ENCODE measurements around the gene EEF1A2. TPM values are rescaled to one million over a fixed set of nuclear protein-coding genes. Genes with fewer than 3 reads are reported as not detected.

EEF1A2 gene
- total and polyA plus RNA-seq, 4 experiments from 2014 or later: 0.36 to 0.81 TPM; not detected in 2

- no peak overlapping the region for H3K4me3 Mint-ChIP-seq
- peaks cover 4 to 22% (median 9%) of the 10 kb centered on the region in 4 donors for H3K4me1 Mint-ChIP-seq
- Histone ChIP-seq H3K27me3 (ENCODE audit: insufficient read depth, low read length) (no peaks in the 10 kb centered on the region), H3K9me3 (ENCODE audit: control insufficient read depth in 1 of 2, low read length in 2 of 2) (peaks cover 0 to 3% of the 10 kb centered on the region in 2 donors), H3K27ac (ENCODE audit: low read depth, low read length) (no peak overlapping the region), H3K4me3 (ENCODE audit: low read length in 2 of 2) (no peak overlapping the region), H3K4me1 (ENCODE audit: insufficient read depth, low read length) (peaks cover 15% of the 10 kb centered on the region), H3K36me3 (ENCODE audit: insufficient read depth, low read length) (peaks cover 13% of the 10 kb centered on the region)
- H3K36me3 Mint-ChIP-seq: peaks cover 9% of the 10 kb centered on the region in 2 donors
- no peaks in the 10 kb centered on the region for H3K27me3 Mint-ChIP-seq
- H3K9me3 Mint-ChIP-seq: peaks cover 0 to 6% (median 0%) of the 10 kb centered on the region in 8 donors
- intact Hi-C loops (cut with micrococcal nuclease): no loop called here
- DNase-seq: no peak
- CTCF ChIA-PET (ENCODE audit: partially characterized antibody): no interaction called here
- POLR2A ChIA-PET (ENCODE audit: partially characterized antibody): interaction anchor here (6.9 kb wide), 1 partner anchor 11 kb away, joined by 84 read pairs; the partner anchor contains the start of gene PTK6
- peak overlapping the region in 1 of 7 donors; percentile 41 for H3K27ac Mint-ChIP-seq
Observed at GRCh38 chr20:63525971-63526370, 27.1 kb upstream of the EEF1A2 start.

DNA sequence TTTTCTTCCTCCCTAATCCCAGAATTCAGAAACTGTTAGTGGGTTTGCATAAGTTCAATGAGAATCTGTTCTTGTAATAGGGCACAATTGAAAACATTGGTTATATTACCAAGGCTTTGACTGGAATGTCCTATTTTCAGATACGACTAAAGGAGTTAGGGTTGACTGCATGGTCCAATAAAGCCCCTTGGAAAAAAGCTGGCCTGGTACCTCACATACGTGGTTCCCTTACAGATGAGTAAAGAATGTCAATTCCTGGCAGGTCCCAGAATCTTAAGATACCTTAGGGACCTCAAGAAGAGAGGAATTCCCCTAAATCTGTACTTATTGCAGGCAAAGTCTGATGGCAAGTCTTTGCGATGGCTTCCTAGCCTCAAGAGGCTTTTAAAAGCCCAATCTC, 26.3 kb upstream of the EEF1A2 start:
- Mint-ChIP-seq H3K9me3 (peaks cover 0 to 6% (median 0%) of the 10 kb centered on the region in 8 donors), H3K36me3 (peaks cover 9% of the 10 kb centered on the region in 2 donors), H3K27me3 (no peaks in the 10 kb centered on the region), H3K27ac (peak overlapping the region in 2 of 7 donors; percentile 30 to 70), H3K4me1 (peaks cover 4 to 22% (median 9%) of the 10 kb centered on the region in 4 donors), H3K4me3 (no peak overlapping the region)
- ChIA-PET CTCF (ENCODE audit: partially characterized antibody) (no interaction called here), POLR2A (ENCODE audit: partially characterized antibody) (interaction anchor here (6.9 kb wide), 1 partner anchor 12 kb away, joined by 84 read pairs; the partner anchor contains the start of gene PTK6)
- peaks cover 13% of the 10 kb centered on the region for H3K36me3 ChIP-seq (ENCODE audit: insufficient read depth, low read length)
- intact Hi-C loops (cut with micrococcal nuclease): no loop called here
- H3K9me3 ChIP-seq (ENCODE audit: control insufficient read depth in 1 of 2, low read length in 2 of 2): peaks cover 0 to 3% of the 10 kb centered on the region in 2 donors
- no peak overlapping the region for H3K27ac ChIP-seq (ENCODE audit: low read depth, low read length)
- DNase-seq: no peak
- H3K27me3 ChIP-seq (ENCODE audit: insufficient read depth, low read length): no peaks in the 10 kb centered on the region
- no peak overlapping the region for H3K4me3 ChIP-seq (ENCODE audit: low read length in 2 of 2)
- peaks cover 15% of the 10 kb centered on the region for H3K4me1 ChIP-seq (ENCODE audit: insufficient read depth, low read length)

- Histone ChIP-seq H3K27ac (ENCODE audit: low read depth, low read length) (no peak overlapping the region), H3K4me1 (ENCODE audit: insufficient read depth, low read length) (peaks cover 23% of the 10 kb centered on the region), H3K9me3 (ENCODE audit: control insufficient read depth in 1 of 2, low read length in 2 of 2) (peaks cover 0 to 3% of the 10 kb centered on the region in 2 donors), H3K27me3 (ENCODE audit: insufficient read depth, low read length) (no peaks in the 10 kb centered on the region), H3K4me3 (ENCODE audit: low read length in 2 of 2) (no peak overlapping the region), H3K36me3 (ENCODE audit: insufficient read depth, low read length) (peaks cover 13% of the 10 kb centered on the region)
- no peak for DNase-seq
- intact Hi-C loops (cut with micrococcal nuclease): no loop called here
- Mint-ChIP-seq H3K9me3 (peaks cover 0 to 6% (median 0%) of the 10 kb centered on the region in 8 donors), H3K4me1 (peaks cover 3 to 28% (median 14%) of the 10 kb centered on the region in 4 donors), H3K4me3 (peak overlapping the region in 5 of 8 donors; percentile 15 to 64 (median 21)), H3K27ac (peak overlapping the region in 2 of 7 donors; percentile 27 to 78), H3K27me3 (no peaks in the 10 kb centered on the region), H3K36me3 (peaks cover 9% of the 10 kb centered on the region in 2 donors)
- POLR2A ChIA-PET (ENCODE audit: partially characterized antibody): interaction anchor here (1.1 to 6.9 kb wide), 3 partner anchors 14 to 118 kb away, joined by 4 to 84 read pairs (median 5); partner anchors contain the start of gene PTK6
- CTCF ChIA-PET (ENCODE audit: partially characterized antibody): interaction anchor here (2.4 kb wide), 1 partner anchor 15 kb away, joined by 8 read pairs; the partner anchor contains the start of gene PTK6
Observed at GRCh38 chr20:63522981-63523611, 24.2 kb upstream of the EEF1A2 start.

GRCh38 chr20:63522091-63522868, 23.4 kb upstream of the EEF1A2 start:
- ChIA-PET CTCF (ENCODE audit: partially characterized antibody) (interaction anchor here (2.4 to 5.1 kb wide), 2 partner anchors 16 to 26 kb away, joined by 8 to 21 read pairs; partner anchors contain the start of gene PTK6), POLR2A (ENCODE audit: partially characterized antibody) (interaction anchor here (1.1 to 6.9 kb wide), 6 partner anchors 15 to 557 kb away, joined by 4 to 84 read pairs (median 6); partner anchors contain the start of genes OPRL1, PTK6, RGS19 and TPD52L2)
- intact Hi-C loops (cut with micrococcal nuclease): no loop called here
- Mint-ChIP-seq H3K4me3 (peak overlapping the region; percentile 56 to 70 (median 64)), H3K27ac (peak overlapping the region in 4 of 7 donors; percentile 27 to 81 (median 54)), H3K27me3 (no peaks in the 10 kb centered on the region), H3K9me3 (peaks cover 0 to 6% (median 0%) of the 10 kb centered on the region in 8 donors), H3K36me3 (peaks cover 9% of the 10 kb centered on the region in 2 donors), H3K4me1 (peaks cover 6 to 28% (median 11%) of the 10 kb centered on the region in 4 donors)
- Histone ChIP-seq H3K36me3 (ENCODE audit: insufficient read depth, low read length) (peaks cover 13% of the 10 kb centered on the region), H3K9me3 (ENCODE audit: control insufficient read depth in 1 of 2, low read length in 2 of 2) (peaks cover 0 to 3% of the 10 kb centered on the region in 2 donors), H3K27me3 (ENCODE audit: insufficient read depth, low read length) (no peaks in the 10 kb centered on the region), H3K4me3 (ENCODE audit: low read length in 2 of 2) (no peak overlapping the region), H3K27ac (ENCODE audit: low read depth, low read length) (no peak overlapping the region), H3K4me1 (ENCODE audit: insufficient read depth, low read length) (peaks cover 23% of the 10 kb centered on the region)
- DNase-seq: no peak

DNA sequence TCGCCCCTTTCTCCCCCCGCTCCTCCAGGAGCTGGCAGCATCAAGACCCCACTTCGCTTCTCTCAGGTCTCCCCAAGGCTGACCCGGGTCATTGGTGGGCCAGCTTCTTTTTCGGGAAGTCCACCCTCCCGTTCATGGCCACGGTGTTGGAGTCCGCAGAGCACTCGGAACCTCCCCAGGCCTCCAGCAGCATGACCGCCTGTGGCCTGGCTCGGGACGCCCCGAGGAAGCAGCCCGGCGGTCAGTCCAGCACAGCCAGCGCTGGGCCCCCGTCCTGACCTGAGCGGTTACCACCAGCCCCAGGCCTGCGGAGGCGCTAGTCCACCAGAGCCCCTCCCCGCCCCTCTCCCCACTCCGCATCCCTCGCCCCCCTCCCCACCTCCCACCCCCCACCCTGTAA, 22.7 kb upstream of the EEF1A2 start:
- DNase-seq: no peak

DNA sequence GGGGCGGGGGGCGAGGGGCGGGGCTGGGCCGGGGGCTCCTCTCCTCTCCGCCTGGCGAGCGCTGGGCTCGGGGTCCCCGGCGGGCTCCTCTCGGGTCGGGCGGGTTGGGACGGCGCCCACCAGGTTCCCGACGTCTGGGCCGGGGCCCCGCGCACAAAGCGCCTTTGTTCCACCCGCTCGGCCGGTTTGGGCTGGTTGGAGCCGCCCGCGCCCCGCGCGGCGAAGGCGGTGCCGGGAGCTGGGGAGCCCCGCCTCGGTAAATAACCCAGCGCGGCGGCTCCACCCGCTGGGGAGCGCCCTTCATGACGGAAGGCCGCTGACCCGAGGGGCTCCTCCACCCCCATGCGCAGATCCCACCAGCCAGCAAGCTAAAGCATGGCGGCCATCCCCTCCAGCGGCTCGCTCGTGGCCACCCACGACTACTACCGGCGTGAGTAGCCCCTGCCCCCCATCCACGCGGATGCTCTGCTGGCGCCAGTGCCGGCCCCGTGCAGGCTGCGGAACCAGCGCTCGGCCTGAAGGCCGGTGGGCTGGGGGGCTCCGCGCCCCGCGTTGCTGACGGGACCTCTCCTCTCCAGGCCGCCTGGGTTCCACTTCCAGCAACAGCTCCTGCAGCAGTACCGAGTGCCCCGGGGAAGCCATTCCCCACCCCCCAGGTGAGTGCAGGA, 22.2 kb upstream of the EEF1A2 start:
- peak overlapping the region; percentile 70 to 84 (median 75) for H3K4me3 Mint-ChIP-seq
- H3K9me3 ChIP-seq (ENCODE audit: control insufficient read depth in 1 of 2, low read length in 2 of 2): peaks cover 0 to 3% of the 10 kb centered on the region in 2 donors
- peak overlapping the region; percentile 74 for H3K27ac ChIP-seq (ENCODE audit: low read depth, low read length)
- DNase-seq: peak in 4 of 5 donors; percentile 72 to 77 (median 74)
- H3K36me3 ChIP-seq (ENCODE audit: insufficient read depth, low read length): peaks cover 13% of the 10 kb centered on the region
- ChIA-PET POLR2A (ENCODE audit: partially characterized antibody) (interaction anchor here (0.6 to 6.9 kb wide), 30 partner anchors 8 to 558 kb away, joined by 3 to 84 read pairs (median 6); partner anchors contain the start of genes ARFRP1, GMEB2, HELZ2 and LIME1), CTCF (ENCODE audit: partially characterized antibody) (interaction anchor here (0.6 to 5.1 kb wide), 3 partner anchors 19 to 459 kb away, joined by 3 to 21 read pairs (median 3); partner anchors contain the start of gene SAMD10)
- H3K27me3 Mint-ChIP-seq: no peaks in the 10 kb centered on the region
- intact Hi-C loops (cut with micrococcal nuclease): loop anchor here (1.0 kb wide), 4 partner anchors 17 to 344 kb away; partner anchors contain the start of gene TPD52L2
- peak overlapping the region; percentile 77 to 84 for H3K4me3 ChIP-seq (ENCODE audit: low read length in 2 of 2)
- H3K4me1 Mint-ChIP-seq: peaks cover 6 to 28% (median 11%) of the 10 kb centered on the region in 4 donors
- peaks cover 0 to 6% (median 0%) of the 10 kb centered on the region in 8 donors for H3K9me3 Mint-ChIP-seq
- peak overlapping the region in 5 of 7 donors; percentile 55 to 79 (median 74) for H3K27ac Mint-ChIP-seq
- peaks cover 23% of the 10 kb centered on the region for H3K4me1 ChIP-seq (ENCODE audit: insufficient read depth, low read length)
- peaks cover 9% of the 10 kb centered on the region in 2 donors for H3K36me3 Mint-ChIP-seq
- no peaks in the 10 kb centered on the region for H3K27me3 ChIP-seq (ENCODE audit: insufficient read depth, low read length)

More for the DNA sequence above, 22.7 kb upstream of the EEF1A2 start:
- Mint-ChIP-seq H3K4me1 (peaks cover 6 to 28% (median 11%) of the 10 kb centered on the region in 4 donors), H3K27ac (peak overlapping the region in 5 of 7 donors; percentile 55 to 79 (median 74)), H3K9me3 (peaks cover 0 to 6% (median 0%) of the 10 kb centered on the region in 8 donors), H3K36me3 (peaks cover 9% of the 10 kb centered on the region in 2 donors), H3K27me3 (no peaks in the 10 kb centered on the region), H3K4me3 (peak overlapping the region; percentile 8 to 84 (median 72))
- POLR2A ChIA-PET (ENCODE audit: partially characterized antibody): interaction anchor here (0.6 to 6.9 kb wide), 26 partner anchors 10 to 558 kb away, joined by 3 to 84 read pairs (median 7); partner anchors contain the start of genes ARFRP1, GMEB2, HELZ2 and LIME1
- peak overlapping the region; percentile 77 to 84 for H3K4me3 ChIP-seq (ENCODE audit: low read length in 2 of 2)
- CTCF ChIA-PET (ENCODE audit: partially characterized antibody): interaction anchor here (1.3 to 5.1 kb wide), 2 partner anchors 19 to 25 kb away, joined by 3 to 21 read pairs; no protein-coding TSS in a partner anchor
- H3K4me1 ChIP-seq (ENCODE audit: insufficient read depth, low read length): peaks cover 23% of the 10 kb centered on the region
- no peaks in the 10 kb centered on the region for H3K27me3 ChIP-seq (ENCODE audit: insufficient read depth, low read length)
- peak overlapping the region; percentile 74 for H3K27ac ChIP-seq (ENCODE audit: low read depth, low read length)
- peaks cover 0 to 3% of the 10 kb centered on the region in 2 donors for H3K9me3 ChIP-seq (ENCODE audit: control insufficient read depth in 1 of 2, low read length in 2 of 2)
- intact Hi-C loops (cut with micrococcal nuclease): no loop called here
- H3K36me3 ChIP-seq (ENCODE audit: insufficient read depth, low read length): peaks cover 13% of the 10 kb centered on the region

Measured in CD4-positive, alpha-beta memory T cell (primary cell).